NCI-H82 treated with DMSO at 0.1 percent for 48 hours (cell line): ENCODE results near the gene PSORS1C1.

Source experiments
- DNase-seq: peaks from one replicate; lab custom pipeline; 2025; ENCODE audit not compliant: unreplicated experiment; lab: John Stamatoyannopoulos, UW

PSORS1C1 gene

DNA sequence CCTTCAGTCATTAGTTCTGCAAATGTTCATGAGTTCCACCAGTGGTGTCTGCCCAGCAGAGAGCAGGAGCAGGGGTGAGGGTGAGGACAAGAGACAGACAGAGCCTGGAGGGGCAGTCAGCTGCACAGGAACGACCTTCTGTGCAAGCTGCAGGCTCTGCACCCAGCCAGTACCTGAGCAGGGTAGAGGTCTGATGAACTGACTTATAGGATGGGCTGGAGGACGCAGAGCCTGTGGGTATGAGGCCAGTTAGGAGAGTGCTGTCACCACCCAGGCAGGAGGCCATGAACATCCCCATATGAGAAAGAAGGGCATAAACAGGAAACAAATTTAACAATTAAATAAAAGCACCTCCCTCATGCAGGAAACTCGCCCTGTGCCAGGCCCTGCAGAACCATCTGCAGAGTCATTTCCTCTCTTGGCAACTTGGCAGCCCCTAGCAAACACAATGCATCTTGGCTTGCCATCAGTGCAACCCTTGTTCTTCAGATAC is 20.2 kb upstream of the PSORS1C1 start:
- no peak for DNase-seq

DNA sequence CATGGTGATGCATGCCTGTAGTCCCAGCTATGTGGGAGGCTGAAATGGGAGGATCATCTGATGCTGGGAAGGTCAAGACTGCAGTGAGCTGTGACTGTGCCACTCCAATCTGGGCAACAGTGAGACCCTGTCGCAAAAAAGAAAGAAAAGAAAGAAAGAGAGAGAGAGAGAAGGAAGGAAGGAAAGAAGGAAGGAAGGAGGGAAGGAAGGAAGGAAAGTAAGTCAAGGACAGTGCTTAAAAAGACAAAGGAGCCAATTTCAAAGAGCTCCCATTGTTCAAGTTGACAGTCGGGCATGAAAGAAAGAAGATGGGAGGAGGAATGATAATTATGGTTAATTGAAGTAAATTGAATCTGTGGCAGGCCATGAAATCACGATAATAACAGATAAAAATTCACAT is 18.4 kb upstream of the PSORS1C1 start:
- DNase-seq, result no peak

DNA sequence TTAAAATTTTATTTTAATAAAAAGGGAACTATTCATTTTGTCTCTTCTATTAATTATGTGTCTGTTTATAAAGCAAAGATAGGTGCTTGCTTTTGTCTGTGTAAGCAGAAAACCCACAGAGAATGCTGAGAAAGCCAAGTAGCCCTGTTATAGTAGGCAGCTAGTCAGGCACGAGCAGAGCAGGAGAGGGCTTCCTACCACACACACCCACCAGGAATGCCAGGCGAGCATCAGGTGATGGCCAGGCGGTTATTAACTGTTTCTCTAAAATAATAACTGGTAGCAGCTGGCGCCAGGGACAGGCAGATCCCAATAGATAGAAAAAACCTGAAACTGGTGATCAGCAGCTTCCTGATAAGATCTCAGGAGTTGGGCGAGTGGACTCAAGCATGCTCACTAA is 17.9 kb upstream of the PSORS1C1 start:
- DNase-seq, result no peak

DNA sequence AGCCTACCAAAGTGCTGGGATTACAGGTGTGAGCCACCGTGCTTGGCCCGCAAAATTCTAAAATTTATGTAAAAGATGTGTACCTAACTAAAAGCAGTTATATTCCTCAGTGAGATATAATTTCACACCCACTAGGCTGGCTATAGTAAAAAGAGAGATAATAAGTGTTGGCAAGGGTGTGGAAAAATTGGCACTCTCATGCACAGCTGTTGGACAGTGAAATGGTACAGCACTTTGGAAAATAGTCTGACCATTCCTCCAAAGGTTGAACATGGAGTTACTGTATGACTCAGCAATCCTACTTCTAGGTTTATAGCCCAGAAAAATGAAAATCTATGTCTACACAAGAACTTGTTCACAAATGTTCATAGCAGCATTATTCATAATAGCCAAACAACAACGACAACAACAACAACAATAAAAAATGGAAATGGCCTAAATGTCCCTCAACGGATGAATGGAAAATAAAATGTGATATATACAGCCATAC is 16.1 kb upstream of the PSORS1C1 start:
- DNase-seq, result no peak

DNA sequence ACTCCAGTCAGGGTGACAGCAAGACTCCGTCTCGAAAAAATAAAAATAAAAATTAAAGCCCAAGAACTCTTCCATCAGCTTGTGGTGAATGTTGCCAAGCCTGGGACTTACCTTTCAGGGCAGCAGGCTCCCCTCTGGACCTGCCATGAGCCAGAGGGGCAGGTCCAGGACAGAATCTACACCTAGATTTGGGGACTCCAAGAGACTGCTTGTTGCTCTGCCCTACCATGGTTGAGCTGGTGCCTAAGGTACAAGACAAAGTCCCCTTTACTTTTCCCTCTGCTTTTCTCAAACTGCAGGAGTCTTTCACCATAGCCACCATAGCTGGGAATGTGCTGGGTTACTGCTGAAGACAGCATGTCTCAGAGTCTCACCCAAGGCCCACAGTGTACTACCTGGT is 11.5 kb upstream of the PSORS1C1 start:
- no peak for DNase-seq

DNA sequence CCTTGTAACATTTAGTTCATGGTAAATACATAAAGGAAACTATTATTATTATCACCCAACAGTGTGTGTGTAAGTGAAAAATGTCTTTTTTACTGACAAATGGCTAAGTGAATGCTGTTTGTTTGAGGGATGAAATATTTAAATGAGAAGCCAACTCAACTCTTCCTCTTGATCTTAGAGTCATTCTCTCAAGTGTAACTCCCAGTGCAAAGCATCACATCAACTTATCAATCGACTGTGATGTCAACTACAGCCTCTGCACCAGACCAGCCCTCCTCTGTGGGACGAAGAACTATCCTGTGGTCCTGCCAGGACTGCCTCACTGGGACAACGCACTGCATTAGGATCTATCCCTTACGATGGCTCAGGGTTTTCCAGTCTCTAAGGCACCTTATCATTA is 7.5 kb upstream of the PSORS1C1 start:
- no peak for DNase-seq

DNA sequence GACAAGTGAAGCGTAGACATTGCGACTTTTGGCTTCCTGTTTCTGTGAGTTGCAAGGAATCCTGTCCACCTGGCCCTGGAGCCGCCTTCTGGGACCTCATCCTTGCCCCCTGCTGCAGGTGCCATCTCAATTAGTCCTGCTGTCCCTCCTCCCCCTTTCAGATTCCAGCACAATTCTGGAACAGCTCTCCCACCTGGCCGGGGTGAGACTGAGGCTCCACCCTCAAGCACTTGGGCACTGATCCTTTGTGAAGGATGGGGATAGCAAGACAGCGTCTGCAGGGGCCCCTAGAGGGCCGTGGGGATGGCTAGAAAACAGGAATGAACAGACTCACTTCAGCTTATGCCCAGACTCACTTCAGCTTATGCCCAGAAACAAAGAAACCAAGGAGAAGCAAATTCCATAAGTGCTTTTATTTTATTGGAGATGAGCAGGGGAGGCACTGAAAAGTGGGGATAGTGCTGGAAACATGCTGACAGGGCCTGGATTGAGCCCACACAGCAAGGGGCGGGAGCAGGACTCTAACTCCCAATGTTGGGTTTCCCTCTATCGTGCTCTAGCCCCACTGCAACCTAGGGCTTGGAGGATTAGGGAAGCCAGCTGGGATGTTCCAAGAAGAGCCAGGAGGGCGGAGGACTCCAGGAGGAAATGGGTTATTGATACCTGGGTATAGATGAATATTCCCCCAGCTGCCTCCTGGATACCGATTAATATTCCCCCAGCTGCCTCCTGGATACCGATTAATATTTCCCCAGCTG is 3.6 kb upstream of the PSORS1C1 start:
- no peak for DNase-seq

DNA sequence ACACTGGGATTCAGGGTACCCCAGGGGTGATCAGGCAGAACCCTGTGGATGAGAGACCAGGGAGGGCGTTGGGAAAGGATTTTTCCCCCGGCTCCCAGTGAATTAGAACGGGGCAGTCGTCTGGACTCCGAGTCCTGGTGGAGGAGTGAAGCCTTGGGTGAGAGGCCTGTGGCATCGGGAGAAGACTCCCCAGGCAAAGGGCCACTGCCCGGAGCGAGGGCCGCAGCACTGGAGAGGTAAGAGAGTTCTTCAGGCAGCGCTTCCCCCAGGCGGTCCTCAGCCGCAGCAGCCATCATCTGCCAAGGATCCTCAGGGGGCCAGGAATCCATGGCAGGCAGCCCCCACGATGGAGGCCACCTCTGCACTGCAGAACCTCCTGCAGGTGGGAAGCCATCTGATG is 2.9 kb upstream of the PSORS1C1 start:
- no peak for DNase-seq

DNA sequence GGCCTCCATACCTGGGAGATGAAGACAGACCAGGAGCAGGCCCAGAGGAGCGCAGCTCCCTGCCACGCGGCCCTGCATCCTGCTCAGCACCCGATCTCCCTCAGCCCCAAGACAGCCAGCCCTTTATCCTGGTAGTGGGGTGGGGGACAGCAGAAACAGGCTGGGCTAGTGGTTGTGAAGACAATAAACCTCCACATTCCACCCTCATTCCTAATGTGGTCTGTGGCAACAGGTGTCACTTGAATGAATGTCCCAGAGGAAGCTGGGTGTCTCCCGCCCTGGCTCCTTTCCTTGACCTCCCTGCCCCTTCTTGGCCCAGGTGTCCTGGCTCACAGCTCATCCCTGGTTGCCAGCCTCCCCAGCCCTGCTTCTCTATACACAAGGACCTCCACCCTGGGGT is 2.1 kb upstream of the PSORS1C1 start, which contains the start of gene C6orf15:
C6orf15 (minus strand) TSS at position 98 of the 400 bp plus-strand sequence; CDS start at position 78, 20 bp downstream.
- no peak for DNase-seq

DNA sequence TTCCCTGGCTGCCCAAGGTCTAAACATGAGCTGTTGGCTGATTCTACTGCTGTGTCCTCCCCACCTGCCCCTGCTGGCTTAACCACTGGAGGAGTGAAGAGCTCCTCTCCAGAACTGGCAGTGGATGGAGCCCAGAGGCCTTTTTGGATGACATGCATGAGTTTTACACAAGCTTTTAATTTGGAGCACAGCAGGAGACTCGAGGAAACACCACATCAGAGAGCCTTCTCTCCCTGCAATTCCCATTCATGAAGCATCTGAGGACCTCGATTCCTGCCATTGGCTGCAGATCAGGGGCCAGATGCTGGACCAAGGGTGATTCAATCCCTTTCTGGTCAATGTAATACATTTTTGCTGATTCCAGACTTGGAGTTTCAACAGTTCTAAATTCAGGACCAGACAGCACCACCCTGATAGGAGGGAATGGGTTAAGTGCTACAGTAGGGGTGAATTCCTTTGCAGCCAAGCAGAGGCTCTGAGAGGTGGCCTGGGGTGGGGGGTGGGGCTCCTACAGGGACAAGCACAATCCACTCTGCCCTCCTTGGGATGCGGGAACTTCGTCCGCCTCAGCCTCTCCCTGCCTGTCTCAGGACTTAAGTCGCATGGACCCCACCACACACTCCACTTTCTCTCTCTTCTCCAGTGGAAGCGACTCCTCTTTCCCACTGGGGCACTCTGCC is 599 bp upstream of the PSORS1C1 start:
- no peak for DNase-seq

DNA sequence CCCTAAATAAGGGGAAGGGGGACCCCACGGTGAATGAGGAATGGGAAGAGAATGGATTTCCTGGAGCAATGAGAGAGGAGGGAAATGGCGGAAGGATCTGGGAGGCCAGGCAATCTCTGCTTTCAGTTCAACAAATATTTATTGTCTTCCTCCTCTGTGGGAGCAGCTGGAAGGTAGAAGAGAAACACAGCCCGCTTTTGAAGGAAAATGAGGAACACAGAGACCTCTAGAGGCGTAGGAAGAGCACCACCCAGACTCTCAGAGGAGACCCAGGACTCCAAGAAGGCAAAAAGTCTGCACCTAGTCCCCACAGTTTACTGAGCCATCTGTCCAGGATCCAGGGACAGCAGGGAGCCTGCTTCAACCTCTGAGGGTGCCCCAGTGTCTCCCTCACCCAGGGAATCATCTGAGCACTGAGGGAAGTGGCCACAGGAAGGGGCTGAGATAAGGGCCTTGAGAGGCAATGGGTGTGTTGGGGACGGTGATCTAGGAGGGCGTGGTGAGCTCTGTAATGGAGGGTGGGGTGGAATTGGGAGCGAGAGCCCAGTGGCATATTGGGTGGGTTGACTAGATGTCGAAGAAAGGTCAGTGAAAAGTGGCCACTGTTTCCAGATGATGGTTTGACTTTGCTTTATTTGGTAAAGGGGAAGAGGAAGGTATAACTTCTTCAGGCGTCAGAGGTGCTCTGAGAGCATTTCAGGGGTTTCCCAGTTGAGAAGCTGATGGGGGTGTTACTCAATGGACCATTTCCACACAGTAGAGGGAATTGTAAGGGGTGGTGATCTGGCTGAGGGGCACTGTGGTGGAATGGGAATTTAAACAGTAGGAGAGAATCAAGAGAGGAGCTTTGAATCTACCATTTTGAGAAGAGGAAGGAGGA is 610 bp downstream of the PSORS1C1 start:
- DNase-seq, result no peak

DNA sequence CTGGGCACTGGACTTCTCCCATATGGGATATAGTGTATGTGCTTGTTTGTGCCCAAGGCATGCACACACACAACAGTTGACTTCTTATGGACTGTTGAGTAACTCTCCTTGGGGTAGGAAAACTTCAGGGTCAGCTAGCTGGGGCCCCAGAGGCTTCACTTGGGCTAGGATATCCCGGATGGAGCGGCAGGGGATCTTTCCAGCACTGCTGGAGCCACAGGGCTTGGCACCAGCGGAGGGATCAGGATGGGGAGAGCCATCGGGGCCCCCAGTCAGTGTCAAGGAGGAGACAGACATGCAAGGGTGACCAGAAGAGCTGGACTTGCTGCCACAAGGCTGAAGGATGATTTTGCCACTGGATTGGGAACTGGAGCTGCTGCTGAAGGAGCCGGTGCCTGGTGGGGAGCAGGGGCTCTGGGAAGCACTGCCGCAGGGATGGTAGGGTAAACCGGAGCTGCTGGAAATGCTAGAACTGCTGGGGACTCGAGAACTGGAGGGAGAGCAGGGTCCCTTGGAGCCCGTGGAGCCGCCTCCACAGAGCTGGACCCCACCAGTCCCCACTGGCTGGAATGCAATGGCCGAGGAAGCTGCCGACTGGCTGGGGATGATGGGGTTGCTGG is 1.5 kb downstream of the PSORS1C1 start:
- DNase-seq, result no peak

DNA sequence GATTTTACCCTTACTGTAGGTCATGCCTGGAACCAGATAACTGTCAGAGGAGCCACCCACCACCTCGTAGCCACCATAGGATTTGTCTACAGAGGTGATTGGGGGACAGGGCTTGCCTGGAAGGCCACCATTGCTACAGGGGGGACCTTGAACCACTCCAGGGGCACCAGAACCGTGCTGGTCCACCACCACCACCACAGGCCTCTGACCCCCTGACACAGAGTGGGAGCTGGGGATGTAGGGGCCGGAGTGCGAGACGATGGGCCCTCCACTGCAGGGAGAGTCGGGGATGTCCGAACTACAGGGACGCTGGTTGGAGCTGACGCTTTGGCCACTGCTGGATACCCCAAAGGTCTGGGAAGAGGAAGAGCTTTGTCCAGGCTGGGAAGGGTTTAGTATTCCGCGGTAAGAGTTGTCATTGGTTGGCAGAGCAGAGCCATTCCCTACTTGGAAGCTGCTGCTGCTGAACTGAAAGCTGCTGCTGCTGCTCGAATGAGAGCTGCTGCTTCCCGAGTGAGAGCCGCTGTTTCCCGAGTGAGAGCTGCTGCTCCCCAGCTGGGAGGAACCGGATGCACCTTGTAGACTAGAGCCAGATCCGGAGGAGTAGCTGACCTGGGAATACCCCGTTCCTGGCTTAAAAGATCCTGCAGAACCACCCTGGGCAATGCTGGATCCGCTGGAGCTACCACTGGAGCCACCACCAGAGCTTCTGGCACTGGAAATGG is 2.2 kb downstream of the PSORS1C1 start:
- no peak for DNase-seq

DNA sequence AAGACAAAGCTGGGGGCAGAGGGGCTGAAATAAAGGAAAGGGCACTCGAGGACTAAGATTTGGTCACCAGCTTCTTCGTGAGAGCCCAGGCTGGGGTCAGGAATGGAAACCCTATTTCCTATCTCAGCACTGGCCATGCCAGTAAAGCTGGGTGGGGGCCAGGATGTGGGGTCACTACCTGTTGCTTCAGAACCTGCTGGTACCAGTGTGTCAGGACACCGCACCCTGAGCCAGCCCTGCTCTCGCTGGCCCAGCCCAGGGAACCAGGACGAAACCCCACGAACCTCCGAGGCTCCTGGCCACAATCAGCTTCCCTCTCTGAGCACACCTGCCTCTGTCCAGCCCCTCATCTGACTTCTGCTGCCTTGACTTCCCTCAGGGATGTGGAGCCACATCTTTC is 3.6 kb downstream of the PSORS1C1 start:
- DNase-seq, result no peak

DNA sequence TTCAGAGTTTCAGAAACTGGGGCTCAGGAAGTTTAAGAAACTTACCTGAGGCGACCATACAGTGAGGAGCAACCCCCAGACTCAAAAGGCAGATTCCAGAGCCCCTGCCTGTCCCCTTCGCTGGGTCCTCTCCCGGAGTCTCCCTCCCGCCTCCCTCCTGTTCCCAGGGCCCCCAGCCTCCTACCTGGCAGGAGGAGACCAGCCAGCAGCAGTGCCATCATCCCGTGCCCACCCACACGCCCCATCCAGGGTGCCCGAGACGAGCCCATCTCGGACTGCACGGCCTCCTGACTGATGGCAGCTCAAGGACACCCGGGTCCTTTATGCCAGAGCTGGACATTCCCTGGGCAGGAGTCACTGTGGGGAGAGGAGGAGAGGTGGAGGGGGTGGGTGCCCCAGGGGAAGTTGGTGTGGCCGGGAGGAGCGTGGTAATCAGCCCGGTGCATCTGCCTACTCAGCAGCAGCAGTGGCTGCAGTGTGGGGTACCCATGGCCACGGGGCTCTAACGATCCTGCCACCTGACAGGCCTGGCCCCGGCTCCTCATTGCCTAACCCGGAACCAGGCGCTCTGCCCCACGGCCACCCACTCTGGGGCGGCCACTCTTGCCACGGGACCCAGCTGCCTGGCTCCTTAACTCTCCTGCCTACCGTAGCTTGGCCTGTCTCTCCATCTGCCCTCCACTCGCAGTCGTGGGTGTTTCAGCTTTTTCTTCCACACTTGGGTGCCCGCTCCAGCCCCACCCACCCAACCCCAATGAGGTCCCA is 5.7 kb downstream of the PSORS1C1 start, which contains the start of gene CDSN:
CDSN (minus strand) TSS at position 296 of the 765 bp plus-strand sequence; CDS start at position 269, 27 bp downstream.
- no peak for DNase-seq

DNA sequence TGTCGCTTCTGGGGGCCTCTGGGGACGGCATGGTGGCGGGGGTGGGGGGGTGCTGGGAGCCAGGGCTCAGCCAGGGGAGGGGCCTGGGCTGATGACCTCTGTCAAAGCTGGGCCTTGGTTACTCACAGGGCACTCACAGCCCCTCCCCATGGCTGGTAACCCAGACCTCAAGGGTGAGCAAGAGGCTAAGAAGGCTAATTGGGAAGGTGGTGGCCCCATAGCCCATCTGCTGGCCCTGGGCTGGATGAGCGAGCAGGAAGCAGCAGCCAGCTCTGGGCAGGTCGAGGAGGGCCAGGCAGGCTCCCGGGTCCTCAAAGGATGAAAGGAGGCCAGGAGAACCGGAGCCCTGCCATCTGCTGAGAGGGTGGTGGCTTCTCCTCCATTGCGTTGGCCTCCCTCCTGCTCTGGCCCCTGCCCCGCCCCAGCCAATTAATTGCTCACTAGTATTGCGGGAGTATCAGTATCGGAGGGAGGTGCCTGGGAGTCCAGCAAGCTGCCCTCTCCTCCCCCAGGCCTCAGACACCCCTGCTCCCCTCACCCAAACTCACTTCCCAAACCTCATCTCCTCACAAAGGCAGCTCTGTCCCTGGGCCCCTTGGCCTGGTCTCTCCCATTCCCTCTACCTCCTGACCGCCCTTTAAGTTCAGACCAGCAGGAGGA is 6.7 kb downstream of the PSORS1C1 start:
- DNase-seq, result no peak

DNA sequence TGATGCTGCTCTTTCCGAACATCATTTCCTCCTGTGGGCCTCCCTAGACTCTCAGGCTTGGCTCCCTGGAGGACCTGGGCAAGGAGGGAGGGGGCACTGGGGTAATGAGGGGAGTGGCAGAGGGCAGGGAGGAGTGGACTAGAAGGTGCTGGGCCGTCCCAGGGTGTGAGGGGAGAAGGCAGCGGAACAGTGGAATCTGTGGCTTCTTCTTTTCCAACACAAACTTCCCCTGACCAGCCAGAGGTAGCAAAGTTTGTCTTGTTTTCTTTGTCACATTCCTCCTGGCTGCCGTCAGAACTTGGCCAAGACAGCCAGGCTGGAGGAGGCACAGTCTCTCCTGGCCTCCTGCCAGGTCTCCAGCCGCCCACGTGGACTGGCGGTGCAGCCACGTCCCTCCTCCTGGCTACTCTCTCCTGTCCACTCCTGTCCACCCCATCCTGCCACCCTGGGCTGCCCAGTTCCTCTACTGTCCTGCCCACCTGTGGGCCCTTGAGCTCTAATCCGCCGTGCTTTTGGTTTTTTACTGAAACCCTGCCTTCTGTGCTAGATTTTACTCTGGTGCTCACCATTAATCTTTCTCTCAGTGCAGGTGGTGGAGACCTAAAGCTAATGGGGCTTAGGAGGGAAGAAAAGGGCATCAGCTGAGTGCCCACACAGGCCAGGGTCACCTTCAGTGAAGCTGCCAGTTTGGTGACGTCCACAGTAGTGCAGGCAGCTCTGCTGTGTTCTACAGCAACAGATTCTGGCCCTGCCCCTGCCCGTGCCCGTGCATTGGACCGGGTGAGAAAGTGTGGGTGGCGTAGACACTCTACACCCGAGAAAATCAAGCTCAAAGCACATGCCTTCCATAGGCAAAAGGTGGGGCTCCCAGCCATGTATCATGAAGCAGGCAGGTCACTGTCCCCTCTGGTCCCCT is 8.4 kb downstream of the PSORS1C1 start:
- DNase-seq, result no peak

DNA sequence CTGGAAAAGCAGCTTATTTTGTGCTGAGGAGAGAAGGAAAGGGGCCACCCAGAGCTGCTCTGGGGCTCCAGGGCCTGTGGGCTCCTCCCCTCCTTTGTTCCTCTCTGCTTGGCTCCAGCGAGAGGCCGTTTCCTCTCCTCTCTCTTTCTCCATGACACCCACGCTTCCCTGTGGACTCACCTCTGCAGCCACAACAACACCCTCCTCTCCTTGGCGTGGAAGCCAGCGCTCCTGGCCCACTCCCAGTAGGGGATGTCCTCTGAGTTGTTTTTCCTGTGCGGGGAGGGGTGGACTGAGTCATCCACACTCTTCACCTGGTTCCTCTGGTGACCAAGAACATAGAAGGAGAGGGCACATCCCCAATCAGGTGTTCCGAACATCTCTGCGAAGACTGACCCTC is 10.6 kb downstream of the PSORS1C1 start:
- no peak for DNase-seq
